Fibroblast of skin of scalp (primary cell): ENCODE results near the gene MRPS5.
"Not testable (repeated sequence)": the region's sequence is repeated elsewhere in the genome, so short reads cannot be mapped to it uniquely, and the experiment has no call there.

Experiments
- DNase-seq: peaks from one replicate; pipeline ENCODE4 v3.0.0-alpha.2; 2013

The MRPS5 gene

DNA sequence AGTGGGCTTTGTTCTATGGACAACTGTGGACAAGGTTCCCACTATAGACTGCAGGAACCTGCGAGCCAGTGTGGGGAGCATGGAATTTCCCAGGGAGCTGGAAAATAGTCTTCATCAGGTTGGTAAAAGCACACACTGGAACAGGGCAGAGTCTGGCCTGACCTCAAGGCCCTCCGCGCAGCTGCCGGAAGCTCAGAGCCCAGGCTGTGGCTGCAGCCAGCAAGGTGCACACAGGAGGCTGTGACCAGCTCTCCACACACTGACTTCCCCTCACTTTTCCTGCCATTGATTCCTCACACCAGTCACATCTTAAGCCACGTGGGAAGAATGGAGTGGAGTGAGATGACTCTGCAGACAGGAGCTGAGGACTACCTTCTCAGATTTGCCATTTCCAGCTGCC is 77.0 kb downstream of the MRPS5 start:
- DNase-seq = no peak

DNA sequence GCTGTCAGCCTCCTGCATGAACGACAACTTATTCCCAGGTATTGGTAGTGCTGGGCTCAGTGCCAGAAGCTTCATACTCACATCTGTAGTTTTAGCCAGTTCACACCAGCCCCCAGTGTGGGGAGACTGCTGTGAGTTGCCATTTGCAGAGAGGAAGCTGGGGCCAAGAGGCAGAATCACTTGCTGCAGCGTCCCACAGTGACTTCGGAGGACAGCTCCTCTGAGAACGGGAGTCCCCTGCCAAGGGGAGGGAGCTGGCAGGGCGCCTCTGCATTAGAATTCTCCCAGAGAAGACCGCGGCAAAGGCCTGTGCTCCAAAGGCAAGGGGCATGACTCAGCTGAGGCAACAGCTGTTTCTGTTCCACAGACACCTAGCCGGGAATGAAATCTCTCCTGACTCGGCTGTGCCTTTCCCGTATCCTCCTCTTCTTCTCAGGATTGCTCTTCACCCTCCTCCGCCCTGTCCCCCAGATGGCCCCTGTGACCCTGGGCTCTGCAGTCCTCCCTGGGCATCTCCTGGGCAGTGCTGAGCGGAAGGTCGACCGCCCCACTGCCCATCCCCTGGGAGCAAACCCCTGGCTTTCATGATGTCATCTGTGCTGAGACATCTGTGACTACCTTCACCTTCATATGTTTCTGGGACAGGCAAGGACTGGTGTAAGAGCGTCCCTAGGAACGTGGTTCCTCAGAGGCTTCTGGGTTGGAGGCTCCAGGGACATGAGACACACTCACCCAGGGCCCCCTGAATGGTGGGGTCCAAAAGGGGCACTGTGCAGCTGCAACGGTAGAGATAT is 78.1 kb downstream of the MRPS5 start:
- DNase-seq = peak; percentile 56

DNA sequence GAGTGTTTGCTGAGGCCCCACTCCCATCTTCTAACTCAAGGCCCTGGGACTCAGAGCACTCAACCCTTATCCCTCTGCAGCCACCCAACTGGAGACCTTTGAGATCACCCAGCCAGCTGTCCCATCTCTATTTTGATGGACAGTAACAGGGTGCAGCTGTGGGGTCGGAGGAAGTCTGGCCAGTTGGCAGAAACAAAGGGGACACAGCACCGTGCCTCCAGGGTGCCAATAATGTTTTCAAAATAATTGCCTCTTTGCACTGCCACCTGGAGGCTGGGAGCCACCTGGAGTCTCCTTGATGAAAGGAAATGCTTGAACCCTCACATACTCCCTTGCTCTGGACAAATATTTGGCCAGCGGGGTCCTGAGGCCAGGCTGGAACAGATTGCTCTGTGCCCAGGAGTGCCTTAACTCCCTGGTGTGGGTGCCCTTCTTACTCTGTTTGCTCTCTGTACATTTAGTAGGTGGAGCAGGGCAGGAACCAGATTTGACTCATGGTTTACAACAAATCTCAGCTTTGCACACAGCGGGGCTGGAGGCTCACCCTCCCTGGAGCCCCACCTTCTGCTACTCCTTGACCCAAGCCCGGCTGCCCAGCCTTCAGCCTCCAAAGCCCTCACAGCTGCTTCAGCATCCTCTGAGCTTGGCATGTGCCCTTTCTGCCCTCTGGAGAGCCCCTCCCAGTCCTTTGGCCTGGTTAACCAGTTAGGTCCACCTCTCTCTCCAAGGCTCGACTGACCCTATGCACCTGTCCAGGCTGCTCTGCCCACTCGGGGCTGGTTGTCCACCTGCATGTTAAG is 78.9 kb downstream of the MRPS5 start:
- DNase-seq = no peak

DNA sequence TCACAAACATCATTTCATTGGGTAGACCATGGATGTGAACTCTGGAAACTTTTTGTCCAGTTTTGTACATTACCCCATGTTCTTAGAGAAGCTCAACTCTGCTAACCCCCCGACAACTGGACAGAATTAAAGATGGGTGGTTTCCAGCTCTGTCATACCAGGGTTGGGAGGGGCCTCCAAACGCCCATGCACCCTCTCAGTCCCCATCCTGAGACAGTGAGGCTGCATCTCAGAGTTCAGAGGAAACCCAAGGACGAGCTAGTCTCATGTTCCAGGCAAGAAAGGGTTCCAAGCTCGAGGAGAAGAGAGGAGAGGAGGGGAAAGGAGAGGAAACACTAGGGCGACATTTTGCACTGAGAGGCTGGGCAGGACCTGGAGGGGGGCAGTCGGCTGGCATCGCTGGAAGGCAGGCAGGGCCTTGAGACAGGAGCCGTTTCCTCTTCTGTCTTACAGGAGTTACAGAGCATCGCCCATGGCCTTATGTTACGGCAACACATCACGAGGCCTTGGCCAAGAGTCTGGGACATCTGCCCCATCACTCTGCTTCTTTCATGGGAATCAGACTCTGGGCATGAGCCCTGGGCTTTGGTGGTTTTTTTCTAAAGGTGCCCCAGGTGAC is 79.7 kb downstream of the MRPS5 start:
- DNase-seq = no peak

DNA sequence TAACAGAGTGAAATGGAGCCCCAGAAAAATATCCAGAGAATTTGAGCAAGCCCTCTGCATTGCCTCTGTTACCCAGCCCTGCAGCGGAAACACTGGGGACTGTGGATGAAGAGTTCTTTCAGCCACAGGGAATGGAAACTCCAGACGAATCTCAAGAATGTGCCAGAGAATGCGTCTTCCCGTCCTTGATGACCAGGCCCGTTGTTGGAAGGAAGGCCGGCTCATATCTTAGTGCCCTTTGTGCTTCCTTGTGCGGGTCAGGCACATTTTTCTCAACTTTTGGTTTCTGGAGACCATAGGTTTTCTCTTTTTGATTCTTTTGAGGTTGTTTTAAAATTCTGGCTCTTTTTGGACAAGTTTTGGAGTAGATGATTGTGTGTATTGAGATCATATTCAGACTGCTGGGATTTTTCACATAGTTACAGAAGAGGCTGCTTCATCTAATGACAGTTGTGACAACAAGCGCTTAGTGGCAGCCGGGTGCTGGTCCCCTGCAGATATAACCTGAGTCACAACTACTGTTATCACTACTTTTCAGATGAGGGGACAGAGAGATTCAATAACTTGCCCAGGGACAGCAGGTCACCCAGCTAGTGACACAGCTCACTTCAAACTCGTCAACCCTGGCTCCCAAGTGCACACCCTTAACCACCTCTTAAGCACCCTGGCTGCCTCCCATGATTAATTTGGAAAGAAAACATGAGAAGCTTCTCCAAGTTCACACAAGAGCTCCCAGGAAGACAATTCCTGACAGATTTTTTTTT is 80.4 kb downstream of the MRPS5 start:
- no peak for DNase-seq

DNA sequence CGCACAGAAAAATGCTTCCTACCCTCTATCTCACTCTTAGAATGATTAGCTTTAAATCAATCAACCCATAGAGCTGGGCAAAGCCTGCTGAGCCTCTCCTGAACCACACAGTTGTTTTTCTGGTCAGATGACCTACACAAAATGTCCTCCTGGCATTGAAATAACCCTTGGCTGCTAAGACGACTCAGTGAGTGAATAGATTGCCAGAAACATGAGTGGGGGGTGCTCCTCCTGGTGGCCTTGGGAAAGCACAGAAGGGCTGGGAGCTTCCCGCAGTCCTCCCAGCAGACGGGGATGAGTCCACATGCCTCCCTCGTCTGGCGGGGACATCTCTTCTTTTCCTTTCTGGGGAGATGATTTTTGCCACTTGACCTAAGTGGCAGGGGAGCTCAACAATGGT is 81.2 kb downstream of the MRPS5 start:
- no peak for DNase-seq

DNA sequence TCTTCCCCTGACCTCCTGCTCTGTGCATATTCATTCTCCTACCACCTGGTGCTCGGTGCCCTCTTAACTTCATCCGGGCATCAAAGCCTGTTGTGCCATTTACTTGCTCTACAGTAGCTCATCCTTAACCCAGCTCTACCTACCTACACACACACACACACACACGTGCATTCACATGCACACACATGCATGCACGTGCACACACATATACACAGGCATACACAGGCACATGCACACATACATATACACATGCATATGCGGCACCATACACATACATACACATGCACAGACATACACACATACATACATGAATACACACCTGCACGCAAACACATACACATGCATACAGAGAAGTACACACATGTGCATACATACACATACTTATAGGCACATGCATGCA is 81.6 kb downstream of the MRPS5 start:
- no peak for DNase-seq

DNA sequence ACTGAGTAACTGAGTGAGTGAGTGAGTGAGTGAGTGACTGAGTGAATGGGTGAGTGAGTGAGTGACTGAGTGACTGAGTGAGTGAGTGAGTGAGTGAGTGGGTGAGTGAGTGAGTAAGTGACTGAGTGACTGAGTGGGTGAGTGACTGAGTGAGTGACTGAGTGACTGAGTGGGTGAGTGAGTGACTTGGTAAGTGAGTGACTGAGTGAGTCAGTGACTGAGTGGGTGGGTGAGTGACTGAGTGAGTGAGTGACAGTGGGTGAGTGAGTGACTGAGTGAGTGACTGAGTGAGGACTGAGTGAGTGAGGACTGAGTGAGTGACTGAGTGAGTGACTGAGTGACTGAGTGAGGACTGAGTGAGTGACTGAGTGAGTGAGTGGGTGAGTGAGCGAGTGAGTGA is 82.2 kb downstream of the MRPS5 start:
- DNase-seq = no peak

DNA sequence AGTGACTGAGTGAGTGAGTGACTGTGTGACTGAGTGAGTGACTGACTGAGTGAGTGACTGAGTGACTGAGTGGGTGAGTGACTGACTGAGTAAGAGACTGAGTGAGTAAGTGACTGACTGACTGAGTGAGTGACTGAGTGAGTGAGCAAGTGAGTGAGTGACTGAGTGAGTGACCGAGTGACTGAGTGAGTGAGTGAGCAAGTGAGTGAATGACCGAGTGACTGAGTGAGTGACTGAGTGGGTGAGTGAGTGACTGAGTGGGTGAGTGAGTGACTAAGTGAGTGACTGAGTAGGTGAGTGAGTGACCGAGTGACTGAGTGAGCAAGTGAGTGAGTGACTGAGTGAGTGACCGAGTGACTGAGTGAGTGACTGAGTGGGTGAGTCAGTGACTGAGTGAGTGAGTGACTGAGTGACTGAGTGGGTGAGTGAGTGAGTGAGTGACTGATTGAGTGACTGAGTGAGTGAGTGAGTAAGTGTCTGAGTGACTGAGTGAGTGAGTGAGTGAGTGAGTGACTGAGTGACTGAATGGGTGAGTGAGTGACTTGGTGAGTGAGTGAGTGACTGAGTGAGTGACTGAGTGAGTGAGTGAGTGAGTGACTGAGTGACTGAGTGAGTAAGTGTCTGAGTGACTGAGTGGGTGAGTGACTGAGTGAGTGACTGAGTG is 82.8 kb downstream of the MRPS5 start:
- no peak for DNase-seq

DNA sequence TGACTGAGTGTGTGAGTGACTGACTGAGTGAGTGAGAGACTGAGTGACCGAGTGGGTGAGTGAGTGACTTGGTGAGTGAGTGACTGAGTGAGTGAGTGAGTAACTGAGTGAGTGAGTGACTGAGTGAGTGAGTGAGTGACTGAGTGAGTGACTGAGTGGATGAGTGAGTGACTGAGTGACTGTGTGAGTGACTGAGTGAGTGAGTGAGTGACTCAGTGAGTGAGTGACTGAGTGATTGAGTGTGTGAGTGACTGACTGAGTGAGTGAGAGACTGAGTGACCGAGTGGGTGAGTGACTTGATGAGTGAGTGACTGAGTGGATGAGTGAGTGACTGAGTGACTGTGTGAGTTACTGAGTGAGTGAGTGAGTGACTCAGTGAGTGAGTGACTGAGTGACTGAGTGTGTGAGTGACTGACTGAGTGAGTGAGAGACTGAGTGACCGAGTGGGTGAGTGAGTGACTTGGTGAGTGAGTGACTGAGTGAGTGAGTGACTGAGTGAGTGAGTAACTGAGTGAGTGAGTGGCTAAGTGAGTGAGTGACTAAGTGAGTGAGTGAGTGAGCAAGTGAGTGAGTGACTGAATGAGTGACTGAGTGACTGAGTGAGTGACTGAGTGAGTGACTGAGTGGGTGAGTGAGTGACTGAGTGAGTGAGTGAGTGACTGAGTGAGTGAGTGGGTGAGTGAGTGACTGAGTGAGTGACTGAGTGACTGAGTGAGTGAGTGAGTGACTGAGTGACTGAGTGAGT is 83.6 kb downstream of the MRPS5 start:
- not testable (repeated sequence) for DNase-seq

DNA sequence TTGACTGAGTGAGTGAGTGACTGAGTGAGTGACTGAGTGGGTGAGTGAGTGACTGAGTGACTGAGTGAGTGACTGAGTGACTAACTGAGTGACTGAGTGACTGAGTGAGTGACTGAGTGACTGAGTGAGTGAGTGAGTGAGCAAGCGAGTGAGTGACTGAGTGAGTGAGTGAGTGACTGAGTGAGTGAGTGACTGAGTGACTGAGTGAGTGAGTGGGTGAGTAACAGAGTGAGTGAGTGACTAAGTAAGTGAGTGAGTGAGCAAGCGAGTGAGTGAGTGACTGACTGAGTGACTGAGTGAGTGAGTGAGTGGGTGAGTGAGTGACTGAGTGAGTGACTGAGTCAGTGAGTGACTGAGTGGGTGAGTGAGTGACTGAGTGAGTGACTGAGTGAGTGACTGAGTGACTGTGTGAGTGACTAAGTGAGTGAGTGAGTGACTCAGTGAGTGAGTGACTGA is 84.2 kb downstream of the MRPS5 start:
- no peak for DNase-seq

DNA sequence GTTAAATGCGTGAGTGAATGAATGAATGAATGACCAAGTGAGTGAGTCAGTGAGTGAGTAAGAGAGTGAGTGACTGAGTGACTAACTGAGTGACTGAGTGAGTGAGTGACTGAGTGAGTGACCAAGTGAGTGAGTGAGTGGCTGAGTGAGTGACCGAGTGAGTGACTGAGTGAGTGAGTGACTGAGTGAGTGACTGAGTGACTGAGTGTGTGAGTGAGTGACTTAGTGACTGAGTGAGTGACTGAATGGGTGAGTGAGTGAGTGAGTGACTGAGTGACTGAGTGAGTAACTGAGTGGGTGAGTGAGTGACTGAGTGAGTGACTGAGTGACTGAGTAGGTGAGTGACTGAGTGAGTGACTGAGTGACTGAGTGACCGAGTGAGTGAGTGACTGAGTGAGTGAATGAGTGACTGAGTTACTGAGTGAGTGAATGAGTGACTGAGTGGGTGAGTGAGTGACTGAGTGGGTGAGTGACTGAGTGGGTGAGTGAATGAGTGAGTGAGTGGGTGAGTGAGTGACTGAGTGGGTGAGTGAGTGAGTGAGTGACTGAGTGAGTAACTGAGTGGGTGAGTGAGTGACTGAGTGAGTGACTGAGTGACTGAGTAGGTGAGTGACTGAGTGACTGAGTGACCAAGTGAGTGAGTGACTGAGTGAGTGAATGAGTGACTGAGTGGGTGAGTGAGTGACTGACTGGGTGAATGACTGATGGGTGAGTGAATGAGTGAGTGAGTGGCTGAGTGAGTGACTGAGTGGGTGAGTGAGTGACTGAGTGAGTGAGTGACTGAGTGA is 84.8 kb downstream of the MRPS5 start:
- no peak for DNase-seq
